GM18909 (cell line): ENCODE results near the gene JAZF1.
"Not testable (repeated sequence)": the region's sequence is repeated elsewhere in the genome, so short reads cannot be mapped to it uniquely, and the experiment has no call there.

Experiments used
- ATAC-seq: cut with Tn5 transposase; IDR thresholded peaks from one replicate; pipeline ENCODE4 v1.9.1; 2021; ENCODE audit warnings: mild to moderate bottlenecking; ENCODE audit not compliant: unreplicated experiment, poor library complexity

JAZF1 gene

GRCh38 chr7:27870595-27870994 lies 310.0 kb downstream of the JAZF1 start:
- no peak for ATAC-seq

- no peak for ATAC-seq
These were observed 311.5 kb downstream of the JAZF1 start for GRCh38 chr7:27869056-27869455.

DNA sequence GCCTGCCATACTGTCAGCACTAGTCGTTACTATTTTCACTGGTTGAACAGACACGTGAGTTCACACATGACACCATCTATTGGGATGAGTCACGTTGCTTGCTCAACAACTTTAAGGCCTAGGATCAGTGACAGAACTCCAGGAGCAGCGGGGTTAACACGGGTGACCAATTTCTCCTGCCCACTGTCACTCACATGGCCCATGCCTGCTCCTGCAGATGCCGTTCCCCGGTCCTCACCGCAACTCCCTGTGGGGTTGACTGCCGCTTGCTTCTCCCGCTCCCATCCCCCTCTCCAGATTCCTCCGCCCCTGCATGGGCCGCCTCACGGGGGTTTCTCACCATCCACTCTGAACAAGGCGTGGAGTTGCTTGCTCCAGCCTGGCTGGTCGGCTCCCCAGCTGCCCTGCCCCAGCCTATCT lies 312.5 kb downstream of the JAZF1 start:
- ATAC-seq: no peak

GRCh38 chr7:27866828-27867672 lies 313.5 kb downstream of the JAZF1 start:
- ATAC-seq: no peak

GRCh38 chr7:27866256-27866655 lies 314.3 kb downstream of the JAZF1 start:
- ATAC-seq: no peak

DNA sequence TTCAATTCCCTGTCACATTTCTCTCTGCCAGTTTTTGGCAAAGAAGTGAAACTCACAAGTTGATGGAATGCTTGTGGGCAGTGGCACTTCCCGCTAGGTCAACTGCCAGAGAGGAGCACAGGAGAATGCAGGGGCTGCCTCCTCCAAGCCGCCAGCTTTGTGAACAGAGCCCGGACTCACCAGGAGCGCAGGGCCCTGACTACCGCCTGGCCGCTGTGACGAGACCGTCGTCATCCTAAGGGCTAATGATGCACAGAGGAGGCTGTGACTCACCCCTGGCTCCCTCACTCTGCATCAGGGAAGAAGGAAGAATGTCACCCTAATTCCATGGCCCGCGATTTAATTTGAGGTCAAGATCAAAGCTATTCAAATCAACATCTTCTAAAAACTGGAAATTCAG lies 316.7 kb downstream of the JAZF1 start:
- no peak for ATAC-seq

- ATAC-seq: no peak
These were observed 318.8 kb downstream of the JAZF1 start for GRCh38 chr7:27861747-27862146.

DNA sequence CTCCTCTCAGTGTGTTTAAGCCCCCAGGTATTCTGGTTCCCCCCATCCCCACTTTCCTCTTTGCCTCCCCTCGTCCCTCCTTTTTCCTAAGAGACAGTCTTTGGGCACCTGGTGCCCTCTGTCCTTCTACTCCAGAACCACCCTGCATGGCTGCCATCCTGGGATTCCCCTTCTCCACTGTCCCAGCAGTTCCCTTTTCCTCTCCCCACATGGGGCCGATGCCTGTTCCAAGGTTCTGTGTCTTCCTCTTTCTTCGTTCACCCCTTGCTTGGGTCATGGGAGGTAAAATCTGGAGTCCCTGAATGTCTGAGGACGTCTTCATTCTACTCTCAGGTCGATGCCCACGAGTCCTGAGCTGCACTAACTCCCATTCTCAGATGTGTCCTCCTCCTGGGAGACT lies 319.8 kb downstream of the JAZF1 start:
- ATAC-seq: no peak

DNA sequence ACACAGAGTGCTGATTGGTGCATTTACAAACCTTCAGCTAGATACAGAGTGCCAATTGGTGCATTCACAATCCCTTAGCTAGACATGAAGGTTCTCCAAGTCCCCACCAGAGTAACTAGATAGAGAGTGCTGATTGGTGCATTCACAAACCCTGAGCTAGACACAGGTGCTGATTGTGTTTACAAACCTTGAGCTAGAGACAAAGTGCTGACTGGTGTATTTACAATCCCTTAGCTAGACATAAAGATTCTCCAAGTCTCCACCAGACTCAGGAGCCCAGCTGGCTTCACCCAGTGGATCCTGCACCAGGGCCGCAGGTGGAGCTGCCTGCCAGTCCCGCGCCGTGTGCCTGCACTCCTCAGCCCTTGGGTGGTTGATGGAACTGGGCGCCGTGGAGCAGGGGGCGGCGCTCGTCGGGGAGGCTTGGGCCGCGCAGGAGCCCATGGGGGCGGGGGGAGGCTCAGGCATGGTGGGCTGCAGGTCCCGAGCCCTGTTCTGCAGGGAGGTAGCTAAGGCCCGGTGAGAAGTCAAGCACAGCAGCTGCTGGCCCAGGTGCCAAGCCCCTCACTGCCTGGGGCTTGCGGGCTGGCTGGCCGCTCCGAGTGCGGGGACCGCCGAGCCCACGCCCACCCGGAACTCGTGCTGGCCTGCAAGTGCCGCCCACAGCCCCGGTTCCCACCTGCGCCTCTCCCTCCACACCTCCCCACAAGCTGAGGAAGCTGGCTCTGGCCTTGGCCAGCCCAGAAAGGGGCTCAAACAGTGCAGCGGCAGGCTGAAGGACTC lies 323.7 kb downstream of the JAZF1 start:
- not testable (repeated sequence) for ATAC-seq

DNA sequence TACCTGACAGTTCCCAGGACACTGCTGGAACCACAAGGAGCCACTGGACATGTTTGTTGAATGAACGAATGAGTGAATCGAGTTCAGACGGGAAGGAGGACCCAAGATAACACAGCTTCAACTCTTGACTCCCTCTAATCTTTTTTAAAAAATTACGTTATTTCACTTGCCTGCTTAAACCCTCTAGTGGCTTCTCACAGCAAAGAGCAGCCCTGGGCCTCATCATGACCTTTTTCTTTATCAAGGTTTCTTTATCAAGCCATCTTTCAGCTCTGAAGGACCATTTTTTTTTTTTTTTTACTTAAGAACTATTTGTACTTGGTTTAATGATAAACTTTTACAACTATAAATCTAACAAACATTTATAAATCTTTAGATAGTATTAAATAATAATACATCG lies 330.1 kb downstream of the JAZF1 start:
- no peak for ATAC-seq

DNA sequence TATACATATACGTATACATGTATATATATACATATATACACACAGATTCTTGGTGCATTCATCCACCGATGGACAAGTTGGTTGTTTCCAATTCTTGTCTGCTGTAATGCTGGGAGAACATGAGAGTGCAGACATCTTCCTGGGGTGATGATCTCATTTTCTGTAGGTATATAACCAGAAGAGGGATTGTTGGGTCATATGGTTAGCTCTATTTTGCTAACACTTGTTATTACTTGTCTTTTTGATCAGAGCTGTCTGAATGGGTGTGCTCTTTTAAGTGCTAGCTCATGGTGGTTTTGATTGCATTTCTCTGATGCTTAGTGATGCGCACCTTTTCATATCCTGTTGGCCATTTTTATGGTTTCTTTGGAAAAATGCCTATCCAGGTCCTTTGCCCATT lies 334.2 kb downstream of the JAZF1 start:
- no peak for ATAC-seq

GRCh38 chr7:27843584-27844305 lies 336.9 kb downstream of the JAZF1 start:
- ATAC-seq: no peak

DNA sequence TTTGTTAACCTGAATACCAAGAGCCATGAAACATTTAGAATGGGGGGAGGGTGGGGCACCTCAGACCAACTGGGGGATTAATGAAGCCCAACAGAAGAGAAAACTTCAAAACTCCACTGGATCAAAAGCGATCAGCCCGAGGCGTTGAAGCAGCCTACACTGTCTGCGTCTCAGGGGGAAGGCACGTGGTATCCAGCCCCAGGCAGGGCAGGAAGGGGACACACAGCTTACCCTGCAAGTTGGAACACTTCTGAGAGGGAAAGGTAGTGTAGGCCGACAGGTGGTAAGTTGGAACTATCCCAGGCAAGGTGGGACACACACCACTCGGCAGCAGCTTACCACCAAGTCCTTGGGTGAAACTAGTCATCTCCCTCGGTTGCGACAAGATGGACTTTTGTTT lies 337.7 kb downstream of the JAZF1 start:
- no peak for ATAC-seq

DNA sequence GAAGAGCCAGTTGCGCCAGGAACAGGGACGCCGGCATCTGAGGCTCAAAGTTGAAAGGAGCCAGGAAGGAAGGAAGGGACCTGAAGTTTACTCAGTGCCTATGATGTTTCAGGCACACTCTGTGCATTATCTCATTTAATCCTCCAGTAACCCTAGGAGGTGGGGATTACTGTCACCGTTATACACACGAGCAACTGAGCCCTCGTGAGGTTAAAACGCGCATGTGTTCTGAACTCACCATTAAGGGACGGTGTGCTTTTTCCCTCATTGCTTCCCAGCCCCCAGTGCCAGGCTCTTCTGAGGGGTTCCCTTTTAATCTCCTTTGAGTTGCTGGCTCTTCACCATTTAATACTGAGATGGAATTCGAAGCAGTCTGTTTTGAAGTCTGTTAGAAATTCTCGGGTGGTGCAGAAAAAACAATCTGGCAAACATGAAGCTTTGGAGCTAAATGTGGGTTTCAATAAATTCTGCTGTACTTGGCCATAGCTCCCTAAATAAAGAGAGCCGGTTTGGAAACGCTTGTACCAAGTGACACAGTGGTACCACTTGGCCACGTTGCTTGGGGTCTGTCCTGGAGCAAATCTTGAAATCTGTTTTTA lies 338.4 kb downstream of the JAZF1 start:
- no peak for ATAC-seq

DNA sequence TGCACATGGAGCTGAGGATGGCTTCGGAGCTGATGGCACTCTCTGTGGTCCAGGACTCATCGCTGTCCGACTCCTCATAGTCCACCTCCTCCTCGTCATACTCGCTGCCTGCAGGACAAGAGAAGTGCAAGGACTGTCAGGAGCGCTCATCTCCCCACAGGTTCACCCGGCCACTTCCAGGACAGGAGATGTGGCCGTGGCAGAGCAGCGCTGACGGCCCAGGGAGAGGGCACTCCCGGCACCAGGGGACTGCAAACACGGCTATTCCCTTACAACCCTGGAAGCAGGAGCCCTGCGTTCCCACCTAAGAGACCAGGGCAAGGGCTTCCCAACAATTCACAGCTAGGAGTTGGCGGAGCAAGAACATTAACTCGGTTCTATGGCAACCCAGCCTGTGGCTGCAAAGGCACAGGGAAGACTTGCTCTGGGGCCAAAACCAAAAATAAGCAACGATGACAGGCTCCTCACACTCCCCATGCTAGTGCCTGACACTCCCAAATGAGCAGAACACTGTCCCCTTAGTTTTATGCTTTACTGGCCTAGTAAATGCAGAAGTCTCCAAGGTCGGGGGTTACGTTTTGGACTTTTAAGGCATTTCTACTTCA lies 339.7 kb downstream of the JAZF1 start:
- no peak for ATAC-seq

DNA sequence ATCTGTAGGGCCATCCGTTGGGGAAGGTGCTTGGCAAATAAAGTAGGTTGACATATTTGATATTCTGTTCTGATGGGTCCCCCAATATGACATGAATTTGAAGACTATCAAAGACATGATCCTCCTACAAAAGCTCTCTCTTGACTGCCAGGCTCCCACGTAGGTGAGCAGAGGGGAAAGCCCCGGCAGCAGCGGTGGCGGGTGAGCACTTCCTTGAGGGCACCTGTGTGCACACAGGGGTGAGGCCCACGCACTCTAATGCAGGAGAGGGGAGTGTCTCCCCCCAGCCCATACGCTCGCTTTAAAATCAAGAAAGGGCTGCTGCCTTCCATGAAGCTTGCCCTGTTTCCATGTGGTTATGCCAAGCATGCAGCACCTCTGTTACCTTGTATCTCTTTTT lies 340.3 kb downstream of the JAZF1 start:
- ATAC-seq: no peak

GRCh38 chr7:27839099-27839498 lies 341.5 kb downstream of the JAZF1 start:
- no peak for ATAC-seq

DNA sequence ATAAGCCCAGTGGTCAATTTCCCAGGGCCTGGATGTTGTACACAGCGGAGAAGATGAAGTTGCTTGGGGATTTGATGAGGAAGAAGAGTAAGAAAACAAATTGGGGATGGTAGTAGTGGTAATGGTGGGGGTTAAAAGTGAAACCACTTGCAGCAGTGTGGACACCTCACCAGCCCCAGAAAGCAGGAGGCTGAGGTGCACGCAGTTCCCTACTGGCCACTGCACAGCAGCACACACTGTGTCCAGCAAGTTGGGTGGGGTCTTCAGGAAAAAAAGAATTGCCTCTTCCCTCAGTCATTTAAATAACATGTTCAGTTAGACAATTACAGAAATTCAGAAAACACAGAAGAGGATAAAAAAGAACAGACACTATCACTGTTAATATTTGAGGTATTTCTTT lies 344.1 kb downstream of the JAZF1 start:
- no peak for ATAC-seq

- no peak for ATAC-seq
These were observed 345.2 kb downstream of the JAZF1 start for GRCh38 chr7:27835376-27835775.
